HCT116 (cell line): ENCODE results near the gene ELAPOR1.

ENCODE experiments used
- EZH2 ChIP-seq: fragments of 200-600 bp; sonication (generic); IDR thresholded peaks from 2 replicates; pipeline ENCODE4 v1.6.1; 2017; ENCODE audit warnings: antibody characterized with exemption, mixed run types
- POLR2AphosphoS5 ChIP-seq: IDR thresholded peaks from 2 replicates; pipeline ENCODE4 v1.6.1; 2011; ENCODE audit warnings: mild to moderate bottlenecking, low read depth, low read length, moderate library complexity
- REST ChIP-seq: IDR thresholded peaks from 2 replicates; pipeline ENCODE4 v1.6.1; 2012; ENCODE audit warnings: low read depth
- YY1 ChIP-seq: IDR thresholded peaks from 2 replicates; pipeline ENCODE4 v1.6.1; 2011; ENCODE audit warnings: low read length, low read depth, moderate library complexity, mild to moderate bottlenecking; ENCODE audit not compliant: insufficient replicate concordance; ENCODE audit errors: extremely low read depth
- ZBTB33 ChIP-seq: IDR thresholded peaks from 2 replicates; pipeline ENCODE4 v1.6.1; 2011; ENCODE audit warnings: mild to moderate bottlenecking, low read length, moderate library complexity; ENCODE audit not compliant: insufficient replicate concordance; ENCODE audit errors: extremely low read depth
- TF ChIP-seq, protein P1 (sequence below), 3 experiments: fragments of 200-600 bp in 1 of 3; sonication (generic) in 1 of 3; IDR thresholded peaks in 2 of 3; conservative IDR thresholded peaks in 1 of 3; 2 replicates each; pipeline ENCODE4 v1.5.1; 2012 to 2017; ENCODE audit warnings: low read depth in 2 of 3, low read length in 2 of 3, antibody characterized with exemption in 1 of 3, borderline replicate concordance in 1 of 3, control low read depth in 1 of 3, mild to moderate bottlenecking in 1 of 3, mixed read lengths in 1 of 3, mixed run types in 1 of 3, moderate library complexity in 1 of 3; ENCODE audit not compliant: insufficient read depth in 1 of 3
- TF ChIP-seq, protein P2 (sequence below): IDR thresholded peaks from 2 replicates; pipeline ENCODE4 v1.6.1; 2012

DNA sequence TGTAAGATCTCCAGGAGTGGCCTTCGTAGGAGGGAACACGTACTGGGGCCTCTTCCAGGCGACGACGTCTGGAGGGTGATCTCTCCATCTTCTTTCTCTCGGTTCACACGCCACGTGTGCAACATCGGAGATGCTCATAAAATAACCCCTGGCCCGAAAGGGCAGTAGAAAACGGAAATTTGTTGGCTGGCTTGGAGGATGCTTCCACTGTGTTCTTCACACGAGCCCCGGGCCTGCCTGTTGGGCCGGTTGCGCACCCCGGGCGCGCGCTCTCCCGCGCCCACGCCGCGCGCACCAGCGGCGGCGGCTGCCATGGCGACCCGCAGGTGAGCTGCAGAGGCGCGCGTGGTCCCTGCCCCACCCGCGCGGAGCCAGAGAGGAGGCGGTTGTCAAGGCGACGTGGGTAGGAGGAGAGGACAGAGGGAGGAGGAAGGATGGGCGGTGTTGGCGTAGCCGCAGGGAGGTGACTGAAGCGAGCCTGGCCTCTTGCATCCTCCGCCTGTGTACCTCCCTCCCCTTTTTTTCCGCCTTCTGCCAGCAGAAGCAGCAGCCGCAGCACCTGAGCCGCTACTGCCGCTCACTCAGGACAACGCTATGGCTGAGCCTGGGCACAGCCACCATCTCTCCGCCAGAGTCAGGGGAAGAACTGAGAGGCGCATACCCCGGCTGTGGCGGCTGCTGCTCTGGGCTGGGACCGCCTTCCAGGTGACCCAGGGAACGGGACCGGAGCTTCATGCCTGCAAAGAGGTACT is at the start of gene ELAPOR1:
- TF ChIP-seq, protein P1, sequence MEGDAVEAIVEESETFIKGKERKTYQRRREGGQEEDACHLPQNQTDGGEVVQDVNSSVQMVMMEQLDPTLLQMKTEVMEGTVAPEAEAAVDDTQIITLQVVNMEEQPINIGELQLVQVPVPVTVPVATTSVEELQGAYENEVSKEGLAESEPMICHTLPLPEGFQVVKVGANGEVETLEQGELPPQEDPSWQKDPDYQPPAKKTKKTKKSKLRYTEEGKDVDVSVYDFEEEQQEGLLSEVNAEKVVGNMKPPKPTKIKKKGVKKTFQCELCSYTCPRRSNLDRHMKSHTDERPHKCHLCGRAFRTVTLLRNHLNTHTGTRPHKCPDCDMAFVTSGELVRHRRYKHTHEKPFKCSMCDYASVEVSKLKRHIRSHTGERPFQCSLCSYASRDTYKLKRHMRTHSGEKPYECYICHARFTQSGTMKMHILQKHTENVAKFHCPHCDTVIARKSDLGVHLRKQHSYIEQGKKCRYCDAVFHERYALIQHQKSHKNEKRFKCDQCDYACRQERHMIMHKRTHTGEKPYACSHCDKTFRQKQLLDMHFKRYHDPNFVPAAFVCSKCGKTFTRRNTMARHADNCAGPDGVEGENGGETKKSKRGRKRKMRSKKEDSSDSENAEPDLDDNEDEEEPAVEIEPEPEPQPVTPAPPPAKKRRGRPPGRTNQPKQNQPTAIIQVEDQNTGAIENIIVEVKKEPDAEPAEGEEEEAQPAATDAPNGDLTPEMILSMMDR (IDR thresholded peaks at IDR 0.05 in 2 of 3, conservative IDR thresholded peaks at IDR 0.05 in 1 of 3; ENCODE audit: borderline replicate concordance in 1 of 3, insufficient read depth in 1 of 3, low read depth in 2 of 3, low read length in 2 of 3) = no peak
- no peak for TF ChIP-seq EZH2
- TF ChIP-seq POLR2AphosphoS5 = no peak
- no peak for TF ChIP-seq REST
- TF ChIP-seq, protein P2, sequence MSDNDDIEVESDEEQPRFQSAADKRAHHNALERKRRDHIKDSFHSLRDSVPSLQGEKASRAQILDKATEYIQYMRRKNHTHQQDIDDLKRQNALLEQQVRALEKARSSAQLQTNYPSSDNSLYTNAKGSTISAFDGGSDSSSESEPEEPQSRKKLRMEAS = no peak
- no peak for TF ChIP-seq YY1
- TF ChIP-seq ZBTB33 = no peak
